ENCODE results near the gene PRKN.
A peak's percentile ranks its signal among the peaks of the same experiment; 100 is the strongest.

The PRKN gene

DNA sequence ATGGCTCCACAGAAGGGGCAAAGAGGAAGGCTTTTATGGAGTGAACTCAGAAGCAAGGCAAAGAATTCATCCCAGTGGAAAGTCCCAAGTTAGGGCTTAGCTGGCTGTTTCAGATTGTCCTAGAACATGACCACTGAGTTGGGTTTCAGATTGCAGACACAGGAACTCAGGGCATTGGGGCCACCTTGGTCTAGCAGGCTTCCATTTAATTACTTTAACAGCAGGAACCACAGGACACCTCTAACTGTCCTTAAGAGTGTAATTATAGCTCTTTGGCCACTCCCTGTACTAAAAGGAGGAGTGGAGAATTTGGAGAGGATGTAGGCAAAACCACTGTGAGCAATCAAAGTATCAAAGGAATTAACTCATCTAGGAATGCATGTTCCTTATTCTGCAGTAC is 1303.1 kb downstream of the PRKN start:
- DNase-seq: no peak

DNA sequence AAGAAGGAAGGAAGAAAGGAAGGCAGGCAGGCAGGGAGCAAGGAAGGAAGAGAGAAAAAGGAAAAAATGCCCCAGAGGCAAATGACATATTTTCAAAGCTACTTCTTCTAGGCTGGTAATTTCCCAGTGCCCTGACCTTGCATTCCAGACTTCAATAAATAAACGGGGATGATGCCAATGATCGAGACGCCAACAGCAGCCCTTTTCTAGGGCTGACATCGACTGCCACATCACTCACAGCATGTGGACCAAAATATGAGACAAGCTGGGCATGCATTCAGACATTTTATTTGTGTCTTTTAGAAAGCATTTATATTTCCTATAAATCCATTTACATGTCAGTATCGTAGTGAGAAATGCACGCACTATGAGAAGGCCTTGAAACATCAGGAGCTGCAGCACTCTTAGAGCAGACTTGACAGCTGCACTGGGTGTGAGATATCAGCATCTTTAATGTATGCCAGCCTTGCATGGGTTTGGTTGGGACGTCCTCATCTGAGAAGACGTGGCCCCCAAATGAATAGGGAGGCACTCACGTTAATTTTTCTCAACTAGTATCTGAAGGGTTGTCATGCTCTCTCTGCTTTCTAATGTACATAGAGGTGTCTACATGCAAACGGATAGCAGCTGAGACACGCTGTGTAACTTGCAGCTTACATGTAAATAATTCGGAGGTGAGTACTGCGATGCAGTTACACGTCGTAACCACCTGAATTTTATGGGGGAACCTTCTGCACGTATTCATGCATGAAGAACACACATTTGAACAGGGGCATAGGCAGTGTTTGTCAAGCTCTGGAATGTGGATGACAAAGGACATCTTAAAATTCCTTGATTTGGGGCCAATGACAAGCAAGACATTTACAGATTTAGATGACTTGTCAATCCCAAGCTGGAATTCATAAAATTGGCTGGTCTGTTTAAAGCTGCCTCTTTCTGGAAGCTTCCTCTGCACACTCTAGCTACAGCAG is 1304.6 kb downstream of the PRKN start:
- peak; percentile 20 for DNase-seq

- DNase-seq: peak; percentile 41
Measured at GRCh38 chr6:161418463-161418945, 1309.1 kb downstream of the PRKN start.

GRCh38 chr6:161417717-161418462 is 1309.7 kb downstream of the PRKN start:
- peak; percentile 89 for DNase-seq

- no peak for DNase-seq
Measured at GRCh38 chr6:161415302-161415855, 1312.2 kb downstream of the PRKN start.

- no peak for DNase-seq
Measured at GRCh38 chr6:161414707-161415106, 1312.9 kb downstream of the PRKN start.

DNA sequence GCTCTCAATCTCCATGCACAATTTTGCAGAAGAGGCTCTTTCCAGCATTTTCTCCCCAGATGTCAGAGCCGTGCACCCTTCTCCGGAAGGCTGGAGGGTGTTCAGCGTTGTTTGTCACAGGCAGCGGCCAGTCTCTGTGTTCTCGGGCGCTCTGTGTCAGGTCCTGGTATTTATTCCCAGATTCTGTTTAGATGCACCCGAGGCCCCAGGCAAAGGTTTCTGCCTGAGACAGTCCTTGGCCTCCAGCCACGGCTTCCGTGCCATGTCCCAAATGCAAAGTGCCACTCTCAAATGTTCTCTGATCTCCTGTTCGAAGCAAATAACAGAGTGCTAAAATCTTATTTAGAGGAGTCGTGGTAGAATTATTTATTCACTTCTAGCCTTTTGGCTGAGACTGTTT is 1313.4 kb downstream of the PRKN start:
- DNase-seq: no peak

DNA sequence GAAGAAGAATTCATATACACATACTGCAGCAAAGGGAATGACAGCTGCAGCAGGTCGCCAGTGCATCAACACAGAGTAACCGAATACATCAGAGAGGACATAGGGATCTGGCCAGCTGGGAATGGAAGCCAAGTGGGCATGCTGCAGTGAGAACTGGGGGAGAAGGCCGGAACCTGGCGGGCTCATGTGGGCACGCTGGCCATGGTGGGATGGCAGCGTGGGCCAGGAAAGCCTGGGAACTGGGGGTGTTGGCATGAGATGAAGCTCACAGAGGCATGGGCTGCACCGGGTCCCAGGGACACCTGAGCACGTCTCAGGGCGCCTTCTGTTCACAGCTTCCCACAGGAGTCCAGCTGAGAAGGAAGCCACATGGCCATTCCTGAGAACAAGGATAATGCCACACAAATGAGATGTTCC is 1314.2 kb downstream of the PRKN start:
- no peak for DNase-seq

GRCh38 chr6:161412795-161413194 is 1314.8 kb downstream of the PRKN start:
- no peak for DNase-seq

DNA sequence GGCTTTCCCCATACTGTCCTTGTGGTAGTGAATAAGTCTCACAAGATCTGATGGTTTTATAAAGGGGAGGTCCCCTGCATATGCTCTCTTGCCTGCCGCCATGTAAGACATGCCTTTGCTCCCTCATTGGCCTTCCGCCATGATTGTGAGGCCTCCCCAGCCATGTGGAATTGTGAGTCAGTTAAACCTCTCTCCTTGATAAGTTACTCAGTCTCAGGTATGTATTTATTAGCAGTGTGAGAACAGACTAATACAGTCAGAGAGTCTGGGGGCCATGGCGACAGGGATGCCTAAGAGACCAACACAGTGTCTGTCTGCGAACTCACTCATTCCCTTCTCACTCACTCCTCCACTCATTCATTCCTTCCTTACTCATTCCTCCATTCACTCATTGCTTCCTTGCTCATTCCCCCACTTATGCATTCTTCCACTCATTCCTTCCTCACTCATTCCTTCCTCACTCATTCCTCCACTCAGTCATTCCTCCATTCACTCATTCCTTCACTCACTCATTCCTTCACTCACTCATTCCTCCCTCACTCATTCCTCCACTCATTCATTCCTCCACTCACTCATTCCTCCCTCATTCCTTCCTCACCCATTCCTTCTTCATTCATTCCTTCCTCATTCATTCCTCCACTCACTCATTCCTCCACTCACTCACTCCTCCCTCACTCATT is 1316.2 kb downstream of the PRKN start:
- no peak for DNase-seq

- no peak for DNase-seq
Measured at GRCh38 chr6:161410736-161411135, 1316.8 kb downstream of the PRKN start.

GRCh38 chr6:161410076-161410475 is 1317.5 kb downstream of the PRKN start:
- no peak for DNase-seq

GRCh38 chr6:161409353-161409752 is 1318.2 kb downstream of the PRKN start:
- DNase-seq: no peak

DNA sequence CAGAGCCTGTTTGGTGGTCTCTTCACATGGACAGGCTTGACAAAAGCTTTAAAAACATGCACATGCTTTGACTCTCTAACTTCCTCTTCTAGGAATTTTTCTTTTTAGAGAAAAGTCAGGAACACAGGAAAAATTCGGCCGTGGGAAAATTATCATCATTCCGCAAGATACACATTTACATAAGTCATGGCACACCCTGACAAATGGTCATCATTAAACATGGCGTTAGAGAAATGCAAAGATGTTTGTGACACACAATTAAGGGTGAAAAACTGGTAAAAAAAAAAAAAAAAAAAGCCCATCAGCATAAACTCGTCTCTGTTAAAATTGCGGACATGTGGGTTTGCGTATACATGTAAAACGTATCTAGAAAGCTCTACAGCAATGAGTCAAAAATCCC is 1319.5 kb downstream of the PRKN start:
- DNase-seq: no peak

DNA sequence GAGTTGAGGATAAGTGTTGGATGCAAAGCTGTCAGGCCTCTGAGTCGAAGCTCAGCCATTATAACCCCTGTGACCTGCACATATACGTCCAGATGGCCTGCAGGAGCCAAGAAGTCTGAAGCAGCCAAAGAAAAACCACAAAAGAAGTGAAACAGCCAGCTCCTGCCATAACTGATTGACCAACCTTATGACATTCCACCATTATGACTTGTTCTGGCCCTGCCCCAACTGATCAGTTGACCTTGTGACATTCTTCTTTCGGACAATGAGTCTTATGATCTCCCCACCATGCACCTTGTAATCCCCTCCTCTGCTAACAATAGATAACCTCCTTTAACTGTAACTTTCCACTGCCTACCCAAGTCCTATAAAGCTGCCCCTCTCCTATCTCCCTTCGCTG is 1320.0 kb downstream of the PRKN start:
- peak; percentile 6 for DNase-seq

DNA sequence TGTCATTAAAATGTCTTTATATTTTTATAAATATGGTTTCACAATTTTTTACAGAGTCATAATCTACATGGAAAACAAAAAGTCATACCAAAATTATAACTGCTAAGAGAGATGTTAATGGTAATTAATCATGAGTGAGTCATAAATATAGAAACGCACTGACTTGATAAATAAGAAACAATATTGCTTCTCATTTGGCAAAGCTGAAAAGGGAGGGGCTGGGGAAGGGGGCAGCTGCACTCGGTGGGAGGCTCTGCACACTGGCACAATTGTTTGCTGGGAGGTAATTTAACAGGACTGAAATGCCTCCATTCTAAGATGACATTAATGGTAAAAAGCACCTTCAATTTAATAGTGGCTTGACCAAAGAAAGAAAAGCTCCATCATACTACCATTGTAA is 1320.5 kb downstream of the PRKN start:
- DNase-seq: no peak

- no peak for DNase-seq
Measured at GRCh38 chr6:161406646-161407045, 1320.9 kb downstream of the PRKN start.

- DNase-seq: no peak
Measured at GRCh38 chr6:161405418-161405817, 1322.1 kb downstream of the PRKN start.

DNA sequence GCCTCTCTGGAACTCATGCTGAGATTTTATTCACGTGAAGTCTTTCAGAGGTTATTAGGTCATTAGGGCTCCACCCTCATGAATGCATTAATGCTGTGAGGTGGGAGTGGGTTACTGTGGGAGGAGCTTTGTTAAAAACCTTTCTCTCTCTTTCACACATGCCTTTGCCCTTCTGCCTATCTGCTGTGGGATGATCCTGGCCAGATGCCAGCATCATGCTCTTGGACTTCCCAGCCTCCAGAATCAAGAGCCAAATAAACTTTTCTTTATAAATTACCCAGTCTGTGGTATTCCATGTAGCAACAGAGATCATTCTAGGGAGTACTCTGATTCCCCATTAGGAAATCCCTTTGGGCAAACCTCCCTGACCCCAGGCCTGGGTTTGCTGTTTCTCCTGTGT is 1323.8 kb downstream of the PRKN start:
- DNase-seq: no peak

DNA sequence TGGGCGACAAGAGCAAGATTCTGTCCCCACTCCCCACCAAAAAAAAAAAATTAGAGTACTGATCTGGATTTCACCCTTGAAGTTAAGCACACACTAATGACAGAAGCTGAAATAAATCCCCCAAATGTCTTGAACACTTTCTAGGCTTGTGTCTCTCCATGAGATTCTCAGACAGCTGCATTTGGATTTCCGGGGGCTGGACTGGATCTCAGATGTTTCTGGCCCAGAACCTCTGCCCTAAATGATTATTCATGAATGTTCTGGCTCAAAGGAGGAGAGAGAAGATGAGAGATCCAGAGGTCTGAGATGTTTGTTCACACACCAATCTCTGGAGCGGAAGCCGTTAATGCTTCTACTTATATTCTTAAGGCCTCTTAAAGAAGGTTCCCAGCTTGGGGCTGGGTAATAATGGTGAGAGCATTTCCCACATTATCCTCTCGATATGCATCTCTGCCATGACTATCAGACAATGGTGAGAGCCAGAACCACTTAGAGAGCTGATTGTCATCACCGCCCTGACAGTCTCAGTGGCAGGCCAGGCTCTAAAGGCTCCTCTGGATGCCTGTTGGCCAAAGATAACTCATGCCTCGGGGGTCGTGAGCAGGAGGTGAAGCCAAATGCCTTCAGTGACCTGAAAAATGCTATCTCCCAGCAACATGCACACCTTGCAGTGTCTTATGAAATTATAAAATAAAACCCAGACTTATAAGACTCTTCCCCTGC is 1325.8 kb downstream of the PRKN start:
- no peak for DNase-seq

DNA sequence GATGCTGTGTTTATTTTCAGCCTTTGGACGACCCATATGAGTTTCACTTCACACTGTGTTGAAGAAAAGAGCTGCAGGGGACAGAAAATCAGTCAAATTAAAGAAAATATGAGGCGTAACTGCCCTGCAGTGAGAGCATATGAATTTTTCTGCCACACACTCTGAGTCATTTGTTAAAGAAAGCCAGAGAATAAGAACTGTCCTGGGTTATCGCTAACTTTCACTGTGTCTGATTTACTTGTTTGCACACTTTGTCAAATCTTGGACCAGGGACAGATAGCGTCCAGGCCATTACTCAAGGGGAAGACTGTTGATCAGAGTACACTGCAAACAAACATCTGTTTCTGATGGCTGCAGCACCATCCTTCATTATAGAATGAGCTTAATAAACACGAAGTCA is 1326.9 kb downstream of the PRKN start:
- no peak for DNase-seq

DNA sequence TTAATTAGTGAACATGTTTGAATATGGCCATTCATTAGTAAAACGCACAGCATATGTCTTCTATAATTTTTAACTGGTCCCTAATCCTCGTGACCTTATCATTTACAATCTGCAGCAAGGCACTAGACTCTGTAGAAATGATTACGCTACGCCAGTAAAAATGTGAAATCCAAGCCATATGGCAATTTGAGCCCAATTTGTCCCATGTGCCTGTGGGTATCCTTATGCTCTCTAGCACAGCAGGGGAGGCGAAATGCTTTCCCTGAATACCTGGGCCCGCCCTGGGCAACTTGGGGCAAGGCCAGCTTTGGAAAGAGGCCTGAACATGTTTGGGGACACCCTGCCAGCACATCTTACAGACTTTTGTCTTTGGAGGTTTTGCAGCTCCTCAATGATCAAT is 1331.0 kb downstream of the PRKN start:
- DNase-seq: no peak
